Endodermal cell (in vitro differentiated cells): ENCODE data around the gene NTSR1. TPM values are rescaled to one million over a fixed set of nuclear protein-coding genes. Genes with fewer than 3 reads are reported as not detected.

Experiments used
- DNase-seq: peaks from one replicate; pipeline ENCODE4 v3.0.0-alpha.2; 2017
- H3K27ac ChIP-seq: 2 replicates; pipeline ENCODE4 v1.5.1; 2013; ENCODE audit warnings: mild to moderate bottlenecking, low read depth, low read length, moderate library complexity
- H3K27me3 ChIP-seq: 2 replicates; pipeline ENCODE4 v1.6.1; 2013; ENCODE audit warnings: mild to moderate bottlenecking, low read length, moderate library complexity; ENCODE audit not compliant: insufficient read depth, control insufficient read depth, poor library complexity, severe bottlenecking
- H3K36me3 ChIP-seq: 2 replicates; pipeline ENCODE4 v1.7.0; 2013; ENCODE audit warnings: mild to moderate bottlenecking, low read length, moderate library complexity; ENCODE audit not compliant: control insufficient read depth, insufficient read depth
- H3K4me1 ChIP-seq: one replicate; pipeline ENCODE4 v1.7.0; 2013; ENCODE audit warnings: low read length; ENCODE audit not compliant: control insufficient read depth, insufficient read depth
- H3K4me3 ChIP-seq: 2 replicates; pipeline ENCODE4 v1.5.1; 2013; ENCODE audit warnings: mild to moderate bottlenecking, low read length, moderate library complexity
- H3K9ac ChIP-seq: 2 replicates; pipeline ENCODE4 v1.6.1; 2013; ENCODE audit warnings: mild to moderate bottlenecking, low read length, moderate library complexity; ENCODE audit not compliant: poor library complexity, severe bottlenecking; ENCODE audit errors: extremely low read depth
- H3K9me3 ChIP-seq: 2 replicates; pipeline ENCODE4 v1.6.1; 2013; ENCODE audit warnings: mild to moderate bottlenecking, low read length, moderate library complexity; ENCODE audit not compliant: control insufficient read depth
- H3K27ac Mint-ChIP-seq: 2 replicates; pipeline ENCODE4 v1.8.0; 2020; ENCODE audit warnings: mixed read lengths
- H3K27me3 Mint-ChIP-seq: 2 replicates; pipeline ENCODE4 v1.8.0; 2021; ENCODE audit warnings: mild to moderate bottlenecking, mixed read lengths; ENCODE audit not compliant: insufficient read depth
- H3K36me3 Mint-ChIP-seq: 2 replicates; pipeline ENCODE4 v1.8.0; 2020; ENCODE audit warnings: low read depth, mixed read lengths
- H3K4me1 Mint-ChIP-seq: 2 replicates; pipeline ENCODE4 v1.8.0; 2020; ENCODE audit warnings: mixed read lengths
- H3K4me3 Mint-ChIP-seq: 2 replicates; pipeline ENCODE4 v1.8.0; 2020; ENCODE audit warnings: mild to moderate bottlenecking, moderate library complexity, mixed read lengths
- H3K9me3 Mint-ChIP-seq: 2 replicates; pipeline ENCODE4 v1.8.0; 2020; ENCODE audit warnings: mild to moderate bottlenecking, mixed read lengths
- WGBS, 2 experiments: methylation state at CpG; one replicate each; pipeline versions ENCODE4 v1.1.5 to v1.1.7; 2013; ENCODE audit warnings: missing lambda C conversion rate in 2 of 2, mixed read lengths in 1 of 2; ENCODE audit not compliant: insufficient coverage in 1 of 2, insufficient read length in 1 of 2; 5-methylcytosine and 5-hydroxymethylcytosine counted together
- total RNA-seq, 2 donors: library from RNA; stranded (reverse); fragmentation: NEBNext Ultra II Directional in 1 of 2; extraction: Animal tissue kit (Norgen Biotek cat#: 25700) in 1 of 2; gene quantifications; 2 replicates in 1 of 2; 3 replicates in 1 of 2; pipeline ENCODE4 v1.2.1, GENCODE V29; 2021
- TF ChIP-seq, protein P1 (sequence below): fragments of 200-600 bp; sonication (generic); conservative IDR thresholded peaks from 2 replicates; pipeline ENCODE4 v1.5.0; 2021; ENCODE audit warnings: antibody characterized with exemption, mild to moderate bottlenecking

Gene NTSR1
- total RNA-seq, 2 donors from 2014 or later, result 0.11 to 0.62 TPM

DNA sequence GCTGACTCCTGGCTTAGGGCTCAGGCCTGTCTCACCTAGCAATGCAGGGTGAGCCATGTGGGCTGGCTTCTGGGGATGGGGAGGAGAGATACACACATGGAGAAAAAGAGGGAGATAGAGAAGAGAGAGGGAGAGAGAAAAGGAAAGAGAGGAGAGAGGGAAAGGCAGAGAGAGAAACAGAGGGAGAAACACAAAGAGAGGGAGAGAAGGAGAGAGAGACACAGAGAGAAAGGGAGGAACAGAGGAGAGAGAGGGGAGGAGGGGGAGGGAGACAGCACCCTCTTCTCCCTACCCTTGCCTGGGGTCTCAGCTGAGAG, 24.8 kb downstream of the NTSR1 start:
- TF ChIP-seq, protein P1, sequence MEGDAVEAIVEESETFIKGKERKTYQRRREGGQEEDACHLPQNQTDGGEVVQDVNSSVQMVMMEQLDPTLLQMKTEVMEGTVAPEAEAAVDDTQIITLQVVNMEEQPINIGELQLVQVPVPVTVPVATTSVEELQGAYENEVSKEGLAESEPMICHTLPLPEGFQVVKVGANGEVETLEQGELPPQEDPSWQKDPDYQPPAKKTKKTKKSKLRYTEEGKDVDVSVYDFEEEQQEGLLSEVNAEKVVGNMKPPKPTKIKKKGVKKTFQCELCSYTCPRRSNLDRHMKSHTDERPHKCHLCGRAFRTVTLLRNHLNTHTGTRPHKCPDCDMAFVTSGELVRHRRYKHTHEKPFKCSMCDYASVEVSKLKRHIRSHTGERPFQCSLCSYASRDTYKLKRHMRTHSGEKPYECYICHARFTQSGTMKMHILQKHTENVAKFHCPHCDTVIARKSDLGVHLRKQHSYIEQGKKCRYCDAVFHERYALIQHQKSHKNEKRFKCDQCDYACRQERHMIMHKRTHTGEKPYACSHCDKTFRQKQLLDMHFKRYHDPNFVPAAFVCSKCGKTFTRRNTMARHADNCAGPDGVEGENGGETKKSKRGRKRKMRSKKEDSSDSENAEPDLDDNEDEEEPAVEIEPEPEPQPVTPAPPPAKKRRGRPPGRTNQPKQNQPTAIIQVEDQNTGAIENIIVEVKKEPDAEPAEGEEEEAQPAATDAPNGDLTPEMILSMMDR, result no peak
- H3K27me3 Mint-ChIP-seq, result peaks cover 3% of the 10 kb centered on the region
- Histone ChIP-seq H3K36me3 (no peaks in the 10 kb centered on the region), H3K27ac (no peak overlapping the region), H3K27me3 (peaks cover 6% of the 10 kb centered on the region), H3K4me3 (no peak overlapping the region), H3K9me3 (no peaks in the 10 kb centered on the region), H3K4me1 (no peaks in the 10 kb centered on the region), H3K9ac (no peak overlapping the region)
- H3K27ac Mint-ChIP-seq, result no peak overlapping the region
- H3K9me3 Mint-ChIP-seq, result no peaks in the 10 kb centered on the region
- no peaks in the 10 kb centered on the region for H3K4me1 Mint-ChIP-seq
- DNase-seq, result no peak
- no peak overlapping the region for H3K4me3 Mint-ChIP-seq
- no peaks in the 10 kb centered on the region for H3K36me3 Mint-ChIP-seq

- peaks cover 6% of the 10 kb centered on the region for H3K27me3 ChIP-seq
- no peak for DNase-seq
- no peak overlapping the region for H3K4me3 Mint-ChIP-seq
- no peaks in the 10 kb centered on the region for H3K9me3 ChIP-seq
- no peak overlapping the region for H3K9ac ChIP-seq
- H3K9me3 Mint-ChIP-seq, result no peaks in the 10 kb centered on the region
- TF ChIP-seq, protein P1, result no peak
- no peaks in the 10 kb centered on the region for H3K36me3 Mint-ChIP-seq
- H3K4me1 Mint-ChIP-seq, result no peaks in the 10 kb centered on the region
- peaks cover 3% of the 10 kb centered on the region for H3K27me3 Mint-ChIP-seq
- no peaks in the 10 kb centered on the region for H3K4me1 ChIP-seq
- H3K36me3 ChIP-seq, result no peaks in the 10 kb centered on the region
- H3K27ac Mint-ChIP-seq, result no peak overlapping the region
- WGBS, 2 experiments, result 88 to 93% methylated on average over 7 to 18 of the region's 18 CpGs
- no peak overlapping the region for H3K27ac ChIP-seq
- no peak overlapping the region for H3K4me3 ChIP-seq
Observed at GRCh38 chr20:62733891-62734290, 25.3 kb downstream of the NTSR1 start.

GRCh38 chr20:62734326-62734725, 25.7 kb downstream of the NTSR1 start:
- TF ChIP-seq, protein P1, result no peak
- Histone ChIP-seq H3K9me3 (no peaks in the 10 kb centered on the region), H3K4me1 (no peaks in the 10 kb centered on the region), H3K4me3 (no peak overlapping the region), H3K27me3 (peaks cover 6% of the 10 kb centered on the region), H3K9ac (no peak overlapping the region), H3K36me3 (no peaks in the 10 kb centered on the region), H3K27ac (no peak overlapping the region)
- no peaks in the 10 kb centered on the region for H3K36me3 Mint-ChIP-seq
- peaks cover 3% of the 10 kb centered on the region for H3K27me3 Mint-ChIP-seq
- no peak overlapping the region for H3K4me3 Mint-ChIP-seq
- H3K4me1 Mint-ChIP-seq, result no peaks in the 10 kb centered on the region
- 92 to 96% methylated on average over 9 to 11 of the region's 11 CpGs for whole genome bisulfite sequencing, 2 experiments
- H3K27ac Mint-ChIP-seq, result no peak overlapping the region
- H3K9me3 Mint-ChIP-seq, result no peaks in the 10 kb centered on the region
- no peak for DNase-seq
